ENCODE data around the gene COL27A1. TPM values are rescaled to one million over a fixed set of nuclear protein-coding genes. Genes with fewer than 3 reads are reported as not detected.
A peak's percentile ranks its signal among the peaks of the same experiment; 100 is the strongest.

COL27A1 gene
- total RNA-seq, 1 experiment from 2014 or later, result not detected

DNA sequence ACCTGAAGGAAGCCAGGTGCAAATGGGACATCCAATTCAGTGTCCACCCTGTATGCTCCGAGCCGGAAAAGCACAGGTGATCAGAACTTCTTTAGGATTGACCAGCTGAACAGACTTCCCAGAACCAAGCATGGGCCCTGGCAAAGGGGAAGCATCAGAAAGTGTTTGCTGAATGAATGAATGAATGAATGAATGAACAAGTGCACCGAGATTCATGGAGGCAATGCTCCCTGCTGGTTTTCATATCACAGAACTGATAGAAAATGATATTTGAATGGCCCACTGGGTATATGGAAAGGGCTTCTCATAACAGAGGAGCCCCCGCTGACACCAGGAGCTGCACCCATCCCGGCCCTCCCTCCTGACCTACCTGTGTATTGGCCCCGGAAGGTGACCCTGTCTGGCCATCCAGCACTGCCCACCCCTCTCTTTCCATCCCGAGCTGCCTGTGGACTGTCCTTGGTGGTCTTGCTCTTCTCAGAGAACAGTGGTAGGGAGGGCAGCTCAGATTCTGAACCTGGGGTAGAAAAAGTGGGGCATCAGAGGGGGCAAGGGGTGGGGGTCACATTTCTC is 190.2 kb downstream of the COL27A1 start:
- H3K4me1 ChIP-seq (ENCODE audit: low read length), result peaks cover 12% of the 10 kb centered on the region
- H4K20me1 ChIP-seq (ENCODE audit: insufficient read depth, low read depth, low read length), result peaks cover 7% of the 10 kb centered on the region; the same call in 1 of the 2 replicates
- H3K27me3 ChIP-seq (ENCODE audit: low read length), result no peaks in the 10 kb centered on the region
- no peak for DNase-seq
- no peak overlapping the region for H3K4me3 ChIP-seq (ENCODE audit: low read length)
- no peak overlapping the region for H3K4me2 ChIP-seq (ENCODE audit: low read depth, low read length, poor library complexity, severe bottlenecking)
- peaks cover 60% of the 10 kb centered on the region for H3K36me3 ChIP-seq (ENCODE audit: insufficient read depth, low read length)
- no peak overlapping the region for H3K9ac ChIP-seq (ENCODE audit: low read length)
- no peak overlapping the region for H2AFZ ChIP-seq (ENCODE audit: low read length)
- H3K27ac ChIP-seq (ENCODE audit: low read length), result no peak overlapping the region
- H3K9me2 ChIP-seq (replicated peaks; ENCODE audit: insufficient read depth, low read length), result no peaks in the 10 kb centered on the region
- H3K9me3 ChIP-seq (ENCODE audit: low read length), result no peaks in the 10 kb centered on the region
- no peaks in the 10 kb centered on the region for H3K79me2 ChIP-seq (ENCODE audit: low read length)

DNA sequence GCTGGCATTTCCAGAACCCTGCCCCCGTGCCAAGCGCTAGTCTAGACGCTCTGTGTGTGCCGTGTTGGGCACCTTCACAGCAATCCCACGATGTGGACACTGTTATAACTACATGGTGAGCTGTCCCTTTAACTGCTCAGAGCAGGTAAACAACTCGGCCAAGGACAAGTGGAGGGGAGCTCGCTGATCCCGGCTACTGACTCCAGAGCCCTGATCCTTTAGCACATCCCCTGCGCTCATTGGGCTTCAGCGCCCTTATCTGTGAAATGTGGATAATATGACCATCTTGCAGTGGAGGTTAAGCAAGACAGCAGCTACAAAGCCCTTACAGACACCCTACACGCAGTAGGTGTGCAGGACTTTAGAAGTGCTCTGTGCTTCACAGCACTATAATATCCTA is 190.8 kb downstream of the COL27A1 start:
- Histone ChIP-seq H3K79me2 (ENCODE audit: low read length) (no peaks in the 10 kb centered on the region), H3K9ac (ENCODE audit: low read length) (no peak overlapping the region), H3K27ac (ENCODE audit: low read length) (no peak overlapping the region), H2AFZ (ENCODE audit: low read length) (no peak overlapping the region), H3K4me3 (ENCODE audit: low read length) (no peak overlapping the region), H3K9me3 (ENCODE audit: low read length) (no peaks in the 10 kb centered on the region), H3K9me2 (replicated peaks; ENCODE audit: insufficient read depth, low read length) (no peaks in the 10 kb centered on the region), H3K27me3 (ENCODE audit: low read length) (no peaks in the 10 kb centered on the region), H3K4me1 (ENCODE audit: low read length) (peaks cover 12% of the 10 kb centered on the region), H4K20me1 (ENCODE audit: insufficient read depth, low read depth, low read length) (peaks cover 7% of the 10 kb centered on the region; the same call in 1 of the 2 replicates), H3K4me2 (ENCODE audit: low read depth, low read length, poor library complexity, severe bottlenecking) (no peak overlapping the region), H3K36me3 (ENCODE audit: insufficient read depth, low read length) (peaks cover 58% of the 10 kb centered on the region)
- no peak for DNase-seq

DNA sequence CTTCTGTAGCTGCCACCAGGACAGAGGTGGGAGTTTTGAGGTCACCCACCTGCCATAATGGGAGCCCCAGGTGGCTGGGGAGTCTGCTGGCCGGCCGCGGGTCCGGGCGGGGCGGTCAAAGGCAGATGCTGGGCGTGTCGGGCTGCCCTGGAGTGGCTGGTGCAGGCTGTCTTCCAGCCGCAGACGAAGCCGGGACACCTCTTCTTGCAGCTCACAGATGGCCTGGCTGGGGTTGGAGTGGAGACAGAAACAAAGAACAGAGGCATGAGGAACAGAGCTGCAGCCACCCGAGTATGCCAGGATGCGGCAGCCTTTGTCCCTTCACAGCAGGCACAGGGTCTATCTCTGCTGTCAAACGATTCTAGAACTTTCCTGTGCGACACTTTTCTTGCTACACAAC is 192.3 kb downstream of the COL27A1 start:
- H3K4me2 ChIP-seq (ENCODE audit: low read depth, low read length, poor library complexity, severe bottlenecking), result no peak overlapping the region
- no peaks in the 10 kb centered on the region for H3K79me2 ChIP-seq (ENCODE audit: low read length)
- DNase-seq, result no peak
- peaks cover 12% of the 10 kb centered on the region for H3K4me1 ChIP-seq (ENCODE audit: low read length)
- H3K4me3 ChIP-seq (ENCODE audit: low read length), result no peak overlapping the region
- no peak overlapping the region for H2AFZ ChIP-seq (ENCODE audit: low read length)
- no peaks in the 10 kb centered on the region for H3K9me3 ChIP-seq (ENCODE audit: low read length)
- H3K36me3 ChIP-seq (ENCODE audit: insufficient read depth, low read length), result peaks cover 57% of the 10 kb centered on the region
- H4K20me1 ChIP-seq (ENCODE audit: insufficient read depth, low read depth, low read length), result peaks cover 7% of the 10 kb centered on the region; the same call in 1 of the 2 replicates
- no peaks in the 10 kb centered on the region for H3K9me2 ChIP-seq (replicated peaks; ENCODE audit: insufficient read depth, low read length)
- H3K9ac ChIP-seq (ENCODE audit: low read length), result no peak overlapping the region
- H3K27me3 ChIP-seq (ENCODE audit: low read length), result no peaks in the 10 kb centered on the region
- no peak overlapping the region for H3K27ac ChIP-seq (ENCODE audit: low read length)

DNA sequence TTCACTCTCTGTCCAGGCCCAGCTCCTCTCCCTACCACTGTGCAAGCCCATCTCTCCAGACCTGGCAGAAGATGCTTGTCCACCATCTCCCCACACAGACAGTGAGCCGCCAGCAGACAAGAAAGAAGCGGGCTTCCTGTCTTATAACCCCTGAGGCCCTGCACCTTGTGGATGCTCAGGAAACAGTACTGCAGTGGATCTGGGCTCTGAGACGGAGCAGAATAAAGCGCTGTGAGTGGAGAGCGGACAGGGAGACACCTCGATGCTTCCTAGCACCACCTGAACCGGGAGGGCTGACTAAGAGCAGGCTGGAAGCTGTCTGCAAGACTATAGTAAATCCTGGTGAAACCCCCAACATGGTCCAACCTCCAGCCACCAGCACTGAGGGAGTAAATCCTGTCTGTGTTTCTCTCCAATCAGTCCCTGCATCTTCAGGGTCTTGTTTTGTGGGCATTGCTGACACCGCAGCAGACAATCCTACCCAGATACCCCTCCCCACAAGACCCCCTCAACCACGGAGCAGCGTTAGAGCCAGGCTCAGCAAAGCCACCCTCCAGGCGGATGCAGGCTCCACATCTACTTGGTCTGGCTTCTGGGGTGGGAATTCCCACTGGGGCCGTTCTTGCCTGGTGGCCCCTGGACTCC is 193.0 kb downstream of the COL27A1 start:
- Histone ChIP-seq H3K9ac (ENCODE audit: low read length) (no peak overlapping the region), H3K36me3 (ENCODE audit: insufficient read depth, low read length) (peaks cover 54% of the 10 kb centered on the region), H3K4me1 (ENCODE audit: low read length) (peaks cover 12% of the 10 kb centered on the region), H3K27ac (ENCODE audit: low read length) (peak overlapping the region; percentile 23; the same call in 1 of the 2 replicates), H3K27me3 (ENCODE audit: low read length) (no peaks in the 10 kb centered on the region), H3K9me2 (replicated peaks; ENCODE audit: insufficient read depth, low read length) (no peaks in the 10 kb centered on the region), H4K20me1 (ENCODE audit: insufficient read depth, low read depth, low read length) (0 out of 2 replicates have a peak, but pooled peaks cover 1% of the 10 kb centered on the region), H3K4me3 (ENCODE audit: low read length) (no peak overlapping the region), H2AFZ (ENCODE audit: low read length) (no peak overlapping the region), H3K79me2 (ENCODE audit: low read length) (no peaks in the 10 kb centered on the region), H3K4me2 (ENCODE audit: low read depth, low read length, poor library complexity, severe bottlenecking) (no peak overlapping the region), H3K9me3 (ENCODE audit: low read length) (no peaks in the 10 kb centered on the region)
- DNase-seq, result no peak

DNA sequence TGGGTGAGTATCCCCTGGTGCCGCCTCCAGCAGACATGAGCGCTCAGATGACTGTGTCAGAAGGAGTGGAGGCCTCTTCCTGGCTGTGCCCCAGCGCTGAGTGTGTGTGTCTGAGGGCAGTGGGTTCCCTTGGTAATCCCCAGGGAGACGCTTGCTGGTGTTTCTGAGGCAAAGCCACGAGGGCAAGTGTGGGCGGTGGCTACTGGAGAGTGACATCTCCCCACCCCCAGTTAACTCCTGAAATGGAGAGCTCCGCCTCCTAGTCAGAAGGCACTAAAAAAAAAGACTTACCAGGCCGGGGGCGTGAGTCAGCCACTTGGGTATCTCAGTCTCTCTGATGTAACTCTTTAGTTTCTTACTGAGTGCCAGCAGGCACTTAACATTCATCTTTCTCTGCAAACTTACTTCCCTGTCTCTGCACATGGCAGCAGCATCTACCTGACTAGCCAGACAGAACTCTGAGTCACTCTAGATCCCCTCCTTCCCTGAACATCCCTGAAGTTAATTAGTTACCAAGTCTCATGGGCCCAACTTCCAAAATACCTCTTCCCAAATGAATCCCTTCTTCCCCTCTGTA is 193.7 kb downstream of the COL27A1 start:
- no peak overlapping the region for H3K4me3 ChIP-seq (ENCODE audit: low read length)
- peaks cover 52% of the 10 kb centered on the region for H3K36me3 ChIP-seq (ENCODE audit: insufficient read depth, low read length)
- no peaks in the 10 kb centered on the region for H3K9me2 ChIP-seq (replicated peaks; ENCODE audit: insufficient read depth, low read length)
- peak overlapping the region; percentile 62; the same call in 1 of the 2 replicates for H3K27ac ChIP-seq (ENCODE audit: low read length)
- no peaks in the 10 kb centered on the region for H3K9me3 ChIP-seq (ENCODE audit: low read length)
- peak overlapping the region; percentile 27; the same call in 1 of the 2 replicates for H3K9ac ChIP-seq (ENCODE audit: low read length)
- peaks cover 12% of the 10 kb centered on the region for H3K4me1 ChIP-seq (ENCODE audit: low read length)
- H2AFZ ChIP-seq (ENCODE audit: low read length), result no peak overlapping the region
- no peaks in the 10 kb centered on the region for H3K27me3 ChIP-seq (ENCODE audit: low read length)
- no peaks in the 10 kb centered on the region for H4K20me1 ChIP-seq (ENCODE audit: insufficient read depth, low read depth, low read length)
- DNase-seq, result peak; percentile 73
- H3K4me2 ChIP-seq (ENCODE audit: low read depth, low read length, poor library complexity, severe bottlenecking), result no peak overlapping the region
- no peaks in the 10 kb centered on the region for H3K79me2 ChIP-seq (ENCODE audit: low read length)

DNA sequence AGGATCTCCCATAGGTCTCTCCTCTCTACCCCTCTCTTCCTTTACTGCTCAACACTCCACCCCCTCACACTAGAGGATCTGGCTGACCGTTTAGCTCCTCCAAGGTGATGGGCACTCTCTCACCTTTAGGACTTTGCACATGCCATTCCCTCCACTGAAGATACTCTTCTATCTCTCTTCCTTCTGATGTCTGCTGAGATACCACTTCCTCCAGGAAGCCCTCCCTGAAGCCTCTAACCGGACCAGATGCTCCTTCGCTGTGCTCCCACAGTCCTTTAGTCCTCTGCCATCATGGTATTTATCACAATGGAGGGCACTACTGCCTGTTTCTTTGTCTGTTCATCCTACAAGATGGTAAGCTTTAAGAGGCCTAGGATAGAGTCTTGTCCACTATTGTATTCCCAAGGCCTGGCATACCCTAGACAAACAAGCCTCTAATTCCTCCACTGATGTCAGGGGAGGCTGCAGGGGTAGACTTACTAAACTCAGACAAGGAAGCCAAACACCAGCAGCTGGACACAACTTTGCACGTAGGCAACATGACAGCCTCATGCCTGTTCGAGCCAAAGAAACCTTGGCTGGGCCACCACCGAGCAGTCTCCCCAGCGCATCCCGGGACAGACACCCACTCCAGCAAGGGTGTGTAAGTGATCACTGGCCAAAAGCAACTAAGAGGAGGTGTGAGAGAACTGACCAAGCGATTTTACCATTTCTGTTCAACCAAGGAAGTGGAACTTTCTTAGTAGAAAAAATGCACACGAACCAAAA is 194.6 kb downstream of the COL27A1 start:
- H3K27me3 ChIP-seq (ENCODE audit: low read length), result no peaks in the 10 kb centered on the region
- no peaks in the 10 kb centered on the region for H3K79me2 ChIP-seq (ENCODE audit: low read length)
- H3K36me3 ChIP-seq (ENCODE audit: insufficient read depth, low read length), result peaks cover 54% of the 10 kb centered on the region
- no peaks in the 10 kb centered on the region for H3K9me2 ChIP-seq (replicated peaks; ENCODE audit: insufficient read depth, low read length)
- H3K9ac ChIP-seq (ENCODE audit: low read length), result peak overlapping the region; percentile 27; the same call in 1 of the 2 replicates
- H3K4me1 ChIP-seq (ENCODE audit: low read length), result peaks cover 12% of the 10 kb centered on the region
- no peak overlapping the region for H3K4me3 ChIP-seq (ENCODE audit: low read length)
- no peaks in the 10 kb centered on the region for H3K9me3 ChIP-seq (ENCODE audit: low read length)
- H3K27ac ChIP-seq (ENCODE audit: low read length), result peak overlapping the region; percentile 62; the same call in 1 of the 2 replicates
- no peak overlapping the region for H2AFZ ChIP-seq (ENCODE audit: low read length)
- no peak for DNase-seq
- no peak overlapping the region for H3K4me2 ChIP-seq (ENCODE audit: low read depth, low read length, poor library complexity, severe bottlenecking)
- no peaks in the 10 kb centered on the region for H4K20me1 ChIP-seq (ENCODE audit: insufficient read depth, low read depth, low read length)

DNA sequence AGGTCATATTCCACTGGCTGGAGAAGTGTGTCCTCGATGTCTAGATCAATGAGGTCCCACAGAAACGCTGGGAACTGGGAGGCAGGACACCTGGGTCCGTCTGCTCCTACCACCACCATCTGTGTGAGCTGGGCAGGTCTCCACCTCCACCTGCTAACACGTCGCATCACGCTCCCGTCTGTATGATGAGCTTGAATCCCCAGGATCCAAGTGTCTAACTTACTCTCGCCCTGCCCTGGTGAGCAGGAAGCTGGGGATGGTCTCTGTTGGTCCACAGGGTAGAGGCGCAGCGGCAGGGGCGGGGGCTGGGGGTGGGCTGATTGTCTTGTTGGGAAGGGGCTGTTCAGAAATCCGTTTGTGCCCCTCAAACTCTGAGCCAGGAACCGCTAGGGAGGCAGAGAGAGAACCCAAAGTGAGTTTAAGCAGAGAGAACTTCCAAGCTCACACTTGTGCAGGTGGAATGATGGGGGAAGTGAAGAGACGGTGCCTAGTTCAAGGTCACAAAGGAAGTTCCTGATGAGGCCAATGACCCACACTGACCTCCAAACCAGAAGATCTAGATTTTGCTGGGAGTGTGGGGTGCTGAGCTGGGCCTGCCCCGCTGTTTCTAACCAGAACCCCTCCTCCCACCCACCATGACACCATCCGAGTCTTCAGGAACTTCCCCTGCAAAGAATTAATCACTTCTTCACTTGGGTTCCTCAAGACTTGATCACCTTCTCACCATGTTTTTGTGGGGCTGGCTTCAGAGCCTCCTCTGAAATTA is 195.5 kb downstream of the COL27A1 start:
- Histone ChIP-seq H3K36me3 (ENCODE audit: insufficient read depth, low read length) (peaks cover 54% of the 10 kb centered on the region), H3K27ac (ENCODE audit: low read length) (no peak overlapping the region), H3K79me2 (ENCODE audit: low read length) (no peaks in the 10 kb centered on the region), H2AFZ (ENCODE audit: low read length) (no peak overlapping the region), H4K20me1 (ENCODE audit: insufficient read depth, low read depth, low read length) (no peaks in the 10 kb centered on the region), H3K4me3 (ENCODE audit: low read length) (no peak overlapping the region), H3K9me2 (replicated peaks; ENCODE audit: insufficient read depth, low read length) (no peaks in the 10 kb centered on the region), H3K9ac (ENCODE audit: low read length) (no peak overlapping the region), H3K4me1 (ENCODE audit: low read length) (peaks cover 12% of the 10 kb centered on the region), H3K4me2 (ENCODE audit: low read depth, low read length, poor library complexity, severe bottlenecking) (no peak overlapping the region), H3K9me3 (ENCODE audit: low read length) (no peaks in the 10 kb centered on the region), H3K27me3 (ENCODE audit: low read length) (no peaks in the 10 kb centered on the region)
- no peak for DNase-seq

Data from Karpas-422 (cell line).